ENCODE results near the gene DGKI.

DGKI gene

GRCh38 chr7:137395420-137395819 is 451.4 kb downstream of the DGKI start:
- no peak for TF ChIP-seq CTCF (conservative IDR thresholded peaks at IDR 0.05; ENCODE audit: control insufficient read depth, insufficient read depth, low read depth, low read length)
- no peak overlapping the region for H3K4me3 ChIP-seq (ENCODE audit: control insufficient read depth, low read depth, low read length)
- no peak for DNase-seq (ENCODE audit: low read depth)

GRCh38 chr7:137393570-137393969 is 453.2 kb downstream of the DGKI start:
- no peak for DNase-seq (ENCODE audit: low read depth)
- no peak overlapping the region for H3K4me3 ChIP-seq (ENCODE audit: control insufficient read depth, low read depth, low read length)

GRCh38 chr7:137390076-137390475 is 456.7 kb downstream of the DGKI start:
- DNase-seq (ENCODE audit: low read depth) = no peak
- H3K4me3 ChIP-seq (ENCODE audit: control insufficient read depth, low read depth, low read length) = no peak overlapping the region
- TF ChIP-seq CTCF (conservative IDR thresholded peaks at IDR 0.05; ENCODE audit: control insufficient read depth, insufficient read depth, low read depth, low read length) = no peak

More at GRCh38 chr7:137393570-137393969, 453.2 kb downstream of the DGKI start:
- no peak for TF ChIP-seq CTCF (conservative IDR thresholded peaks at IDR 0.05; ENCODE audit: control insufficient read depth, insufficient read depth, low read depth, low read length)

GRCh38 chr7:137388916-137389315 is 457.9 kb downstream of the DGKI start:
- no peak for DNase-seq (ENCODE audit: low read depth)
- no peak for TF ChIP-seq CTCF (conservative IDR thresholded peaks at IDR 0.05; ENCODE audit: control insufficient read depth, insufficient read depth, low read depth, low read length)
- H3K4me3 ChIP-seq (ENCODE audit: control insufficient read depth, low read depth, low read length) = no peak overlapping the region

- no peak for TF ChIP-seq CTCF (conservative IDR thresholded peaks at IDR 0.05; ENCODE audit: control insufficient read depth, insufficient read depth, low read depth, low read length)
- no peak for DNase-seq (ENCODE audit: low read depth)
- no peak overlapping the region for H3K4me3 ChIP-seq (ENCODE audit: control insufficient read depth, low read depth, low read length)
These were observed 459.8 kb downstream of the DGKI start for GRCh38 chr7:137386966-137387365.

- no peak for DNase-seq (ENCODE audit: low read depth)
- no peak for TF ChIP-seq CTCF (conservative IDR thresholded peaks at IDR 0.05; ENCODE audit: control insufficient read depth, insufficient read depth, low read depth, low read length)
- H3K4me3 ChIP-seq (ENCODE audit: control insufficient read depth, low read depth, low read length) = no peak overlapping the region
These were observed 465.7 kb downstream of the DGKI start for GRCh38 chr7:137381045-137381444.

- no peak for DNase-seq (ENCODE audit: low read depth)
- TF ChIP-seq CTCF (conservative IDR thresholded peaks at IDR 0.05; ENCODE audit: control insufficient read depth, insufficient read depth, low read depth, low read length) = no peak
- H3K4me3 ChIP-seq (ENCODE audit: control insufficient read depth, low read depth, low read length) = no peak overlapping the region
These were observed 473.3 kb downstream of the DGKI start for GRCh38 chr7:137373507-137373906.
